Head of caudate nucleus (tissue), 42 donors: Measurements from ENCODE around the gene KRTAP4-8.
"Not testable (repeated sequence)": the region's sequence is repeated elsewhere in the genome, so short reads cannot be mapped to it uniquely, and the experiment has no call there.

ENCODE experiments used
- DNase-seq, 42 donors: peaks; one replicate each; pipeline versions ENCODE4 v3.0.0 to v3.0.0-alpha.2; 2020 to 2021; ENCODE audit warnings: mixed read lengths in 7 of 42
- intact Hi-C: fragments of 100-400 bp; cut with DNase I; formaldehyde crosslinking; loops from one replicate; pipeline ENCODE4 v1.15.0; 2022

The KRTAP4-8 gene

GRCh38 chr17:41071606-41072360 lies 26.2 kb downstream of the KRTAP4-8 start:
- intact Hi-C loops, result no loop called here
- no peak for DNase-seq

- intact Hi-C loops, result no loop called here
- DNase-seq, result no peak
Measured at GRCh38 chr17:41069031-41069430, 28.9 kb downstream of the KRTAP4-8 start.

DNA sequence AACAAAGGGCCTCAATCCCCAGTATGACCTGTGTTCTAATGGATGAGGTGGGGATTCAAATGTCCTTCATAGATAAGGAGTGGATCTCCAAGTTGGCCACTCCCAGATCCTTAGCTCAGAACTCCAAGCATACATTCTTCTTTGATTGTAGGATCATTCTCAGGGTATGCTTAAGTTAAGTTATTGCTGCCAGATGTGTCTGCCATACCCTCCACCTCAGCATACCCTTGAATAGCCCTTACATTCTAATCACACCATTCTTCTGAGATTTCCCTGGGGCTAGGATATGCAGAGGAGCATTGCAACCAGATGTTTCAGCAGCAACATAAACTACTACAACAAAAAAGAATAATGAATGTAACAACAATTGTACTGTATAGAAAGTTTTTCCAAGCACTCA lies 30.7 kb downstream of the KRTAP4-8 start:
- intact Hi-C loops, result no loop called here

DNA sequence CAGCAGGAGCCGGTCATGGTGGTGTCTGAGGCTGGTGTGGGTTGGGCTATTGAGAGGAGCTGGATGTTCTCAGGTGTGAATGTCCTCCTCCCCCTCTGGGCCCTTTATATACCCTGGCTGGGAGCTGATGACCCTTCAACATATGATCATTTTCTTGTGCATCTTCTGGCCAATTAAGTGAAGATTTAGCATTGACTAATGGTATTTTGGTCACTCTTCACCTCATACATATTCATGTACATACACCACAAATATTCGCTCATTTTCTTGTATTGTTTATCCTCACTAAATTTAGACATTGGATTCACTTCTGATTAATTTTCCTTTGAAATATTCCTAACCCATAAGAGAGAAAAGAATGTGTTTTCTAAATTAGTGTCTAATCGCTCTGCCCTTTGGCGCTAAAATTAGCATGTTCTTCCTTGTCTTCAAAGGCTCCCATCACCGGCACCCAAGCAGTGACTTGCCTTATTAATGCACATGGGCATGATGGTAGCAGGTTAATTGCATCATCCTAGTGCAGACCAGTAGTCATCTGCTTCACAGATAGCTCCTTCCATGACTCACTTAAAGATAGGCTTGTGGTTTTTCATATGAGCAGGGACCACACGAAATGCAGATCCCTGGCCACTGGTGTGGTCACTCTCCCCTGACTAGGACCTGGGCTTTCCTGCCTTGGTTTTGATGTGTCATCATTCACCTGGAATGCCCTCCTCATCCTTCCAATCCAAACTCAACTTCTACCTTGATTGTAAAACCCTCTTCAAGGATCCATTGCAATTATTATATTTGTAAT lies 31.9 kb downstream of the KRTAP4-8 start, which contains the start of gene KRTAP2-4:
Gene KRTAP2-4 (minus strand): TSS at position 51 of the 796 bp plus-strand sequence. CDS start 34 bp downstream, at position 17.
- DNase-seq, result no peak
- intact Hi-C loops, result no loop called here

More for the DNA sequence above, 30.7 kb downstream of the KRTAP4-8 start:
- no peak for DNase-seq

- DNase-seq, intact Hi-C loops: not testable (repeated sequence)
Measured at GRCh38 chr17:41065016-41065689, 32.8 kb downstream of the KRTAP4-8 start.

GRCh38 chr17:41064301-41064700 lies 33.6 kb downstream of the KRTAP4-8 start:
- DNase-seq, result no peak
- intact Hi-C loops, result no loop called here

DNA sequence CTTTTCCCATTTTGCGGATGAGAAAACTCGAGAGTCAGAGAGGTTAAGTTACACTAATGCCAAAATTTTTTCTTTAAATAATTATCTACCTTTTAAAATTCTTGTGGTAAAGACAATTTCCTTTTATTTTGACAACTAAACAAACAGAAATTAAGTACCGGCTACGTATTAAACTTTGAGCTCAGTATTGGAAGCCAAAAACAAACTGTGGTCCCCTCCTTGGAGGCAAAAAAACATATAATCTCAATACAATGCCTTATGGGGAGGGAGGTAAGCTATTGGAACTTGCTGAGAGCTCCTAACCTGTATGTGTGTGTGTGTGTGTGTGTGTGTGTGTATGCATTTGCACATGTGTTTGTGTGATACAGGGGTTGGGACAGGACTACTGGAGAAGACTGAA lies 34.5 kb downstream of the KRTAP4-8 start:
- no peak for DNase-seq
- intact Hi-C loops, result no loop called here

DNA sequence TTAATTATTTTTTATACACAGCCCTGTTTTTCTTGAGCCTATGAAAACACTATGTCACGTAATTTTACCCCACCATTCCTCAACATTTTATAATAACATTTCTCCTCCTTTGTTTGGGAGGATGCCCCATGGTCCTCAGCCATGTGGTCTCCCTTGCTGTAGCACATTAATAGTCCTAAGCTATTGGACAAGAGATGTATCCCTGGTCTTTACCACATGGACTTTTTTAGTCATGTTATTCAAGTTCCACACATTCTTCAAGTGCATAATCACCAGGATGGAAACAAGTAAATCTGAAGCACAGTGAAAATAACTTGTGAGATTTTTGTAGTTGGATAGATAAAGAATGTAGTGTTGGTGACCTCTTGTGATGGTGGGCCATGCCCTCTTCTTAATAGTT lies 36.0 kb downstream of the KRTAP4-8 start:
- intact Hi-C loops, result no loop called here
- no peak for DNase-seq

DNA sequence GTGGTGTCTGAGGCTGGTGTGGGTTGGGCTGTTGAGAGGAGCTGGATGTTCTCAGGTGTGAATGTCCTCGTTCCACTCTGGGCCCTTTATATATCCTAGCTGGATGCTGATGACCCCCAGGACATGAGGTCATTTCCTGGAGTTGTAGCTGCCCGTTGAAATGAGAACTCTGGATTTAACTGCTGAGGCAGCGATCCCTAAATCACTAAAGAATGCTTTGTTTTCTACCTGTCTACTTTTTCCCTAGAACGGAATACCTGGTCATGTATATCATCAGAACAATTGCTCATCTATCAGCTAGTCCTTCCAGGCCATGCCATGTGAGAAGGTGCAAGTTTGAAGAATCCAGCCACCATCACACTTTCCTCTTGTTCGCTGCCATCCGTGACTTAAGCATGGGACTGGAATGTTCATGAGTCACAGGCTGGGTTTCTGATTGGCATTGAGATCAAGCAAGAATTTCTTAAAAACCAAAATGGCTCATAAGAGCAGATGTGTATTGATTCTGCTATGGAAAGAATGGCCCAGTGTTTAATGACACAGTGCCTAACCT lies 37.8 kb downstream of the KRTAP4-8 start, which contains the start of gene KRTAP2-3:
Gene KRTAP2-3 (minus strand): TSS at position 63 of the 553 bp plus-strand sequence. CDS start 64 bp downstream, outside the sequence.
- intact Hi-C loops, result no loop called here
- DNase-seq, result no peak

DNA sequence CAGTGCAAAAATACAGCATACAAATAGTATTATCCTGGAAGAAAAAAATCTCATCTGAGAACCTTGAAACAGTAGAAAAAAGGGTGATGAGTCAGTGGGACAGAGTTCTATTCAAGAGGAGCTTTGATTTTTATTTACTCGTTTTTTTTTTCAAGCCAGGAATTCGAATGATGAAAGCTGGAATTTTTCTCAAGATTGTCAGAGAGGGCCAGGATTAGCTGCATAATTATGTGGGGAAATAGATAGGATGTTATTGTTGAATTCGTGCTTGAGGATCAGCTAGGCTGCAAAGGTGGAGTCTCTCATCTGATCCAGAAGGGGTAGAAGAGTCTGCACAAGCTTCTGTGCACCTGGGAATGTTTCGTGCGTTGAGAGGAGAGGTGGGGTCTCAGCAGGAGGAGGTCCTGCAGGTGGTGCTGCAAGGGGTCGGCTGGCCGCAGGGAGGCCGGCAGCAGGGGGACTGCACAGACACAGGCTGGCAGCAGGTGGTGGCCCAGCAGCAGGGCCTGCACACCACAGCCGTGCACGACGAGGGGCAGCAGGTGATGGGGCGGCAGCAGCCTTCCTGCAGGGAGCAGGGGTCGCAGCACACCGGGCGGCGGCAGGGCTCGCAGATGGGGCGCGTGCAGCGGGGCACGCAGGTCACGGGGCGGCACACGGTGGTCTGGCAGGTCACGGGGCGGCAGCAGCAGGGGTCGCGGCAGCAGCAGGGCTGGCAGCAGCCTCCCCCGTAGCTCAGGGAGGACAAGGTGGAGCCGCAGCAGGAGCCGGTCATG lies 38.5 kb downstream of the KRTAP4-8 start:
- DNase-seq, intact Hi-C loops: not testable (repeated sequence)

- DNase-seq, result no peak
- intact Hi-C loops, result no loop called here
Measured at GRCh38 chr17:41058741-41059140, 39.2 kb downstream of the KRTAP4-8 start.

DNA sequence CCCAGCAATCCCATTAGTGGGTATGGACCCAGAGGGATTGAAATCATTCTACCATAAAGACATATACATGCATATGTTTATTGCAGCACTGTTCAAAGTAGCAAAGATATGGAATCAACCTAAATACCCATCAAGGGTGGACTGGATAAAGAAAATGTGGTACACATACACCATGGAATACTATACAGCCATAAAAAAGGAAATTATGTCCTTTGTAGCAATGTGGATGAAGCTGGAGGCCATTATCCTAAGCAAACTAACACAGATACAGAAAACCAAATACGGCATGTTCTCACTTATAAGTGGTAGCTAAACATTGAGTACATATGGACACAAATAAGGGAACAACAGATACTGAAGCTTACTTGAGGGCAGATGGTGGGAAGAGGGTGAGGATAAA lies 40.4 kb downstream of the KRTAP4-8 start:
- intact Hi-C loops, result no loop called here
- DNase-seq, result no peak

- intact Hi-C loops, DNase-seq: not testable (repeated sequence)
Measured at GRCh38 chr17:41055130-41055529, 42.8 kb downstream of the KRTAP4-8 start, which contains the start of gene KRTAP2-2. TSS of gene KRTAP2-2 (minus strand) at chr17:41055230. CDS start at chr17:41055211, 19 bp downstream.

DNA sequence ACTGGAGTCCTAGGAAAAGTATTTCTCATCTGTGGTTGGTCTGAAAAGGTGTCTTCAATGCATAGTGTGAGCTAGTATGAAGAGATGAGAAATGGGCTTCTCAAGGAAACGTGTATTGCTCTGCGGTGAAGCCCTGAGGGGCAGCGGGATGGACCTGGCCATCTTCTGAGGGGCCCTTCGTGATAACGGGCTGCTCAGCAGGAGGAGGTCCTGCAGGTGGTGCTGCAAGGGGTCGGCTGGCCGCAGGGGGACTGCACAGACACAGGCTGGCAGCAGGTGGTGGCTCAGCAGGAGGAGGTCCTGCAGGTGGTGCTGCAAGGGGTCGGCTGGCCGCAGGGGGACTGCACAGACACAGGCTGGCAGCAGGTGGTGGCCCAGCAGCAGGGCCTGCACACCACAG lies 43.4 kb downstream of the KRTAP4-8 start:
- DNase-seq, intact Hi-C loops: not testable (repeated sequence)

DNA sequence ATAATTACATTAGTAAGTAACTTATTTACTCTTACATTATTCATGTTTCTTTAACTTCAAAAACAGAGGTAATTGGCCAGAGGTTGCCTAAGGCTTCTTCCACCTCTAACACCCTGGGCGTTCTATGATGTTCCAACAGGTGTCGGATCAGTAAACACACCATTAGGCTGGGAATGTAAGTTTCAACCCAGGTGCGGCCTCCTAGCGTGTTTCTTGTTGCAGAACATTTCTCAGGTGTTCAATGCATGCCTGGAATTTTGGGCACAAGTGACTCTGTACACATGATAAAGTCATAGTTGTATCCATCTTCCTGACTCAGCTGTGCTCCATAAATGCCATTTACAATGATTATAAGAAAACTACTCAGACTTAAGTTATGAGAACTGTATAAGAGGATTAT lies 43.9 kb downstream of the KRTAP4-8 start:
- intact Hi-C loops, result no loop called here
- no peak for DNase-seq

DNA sequence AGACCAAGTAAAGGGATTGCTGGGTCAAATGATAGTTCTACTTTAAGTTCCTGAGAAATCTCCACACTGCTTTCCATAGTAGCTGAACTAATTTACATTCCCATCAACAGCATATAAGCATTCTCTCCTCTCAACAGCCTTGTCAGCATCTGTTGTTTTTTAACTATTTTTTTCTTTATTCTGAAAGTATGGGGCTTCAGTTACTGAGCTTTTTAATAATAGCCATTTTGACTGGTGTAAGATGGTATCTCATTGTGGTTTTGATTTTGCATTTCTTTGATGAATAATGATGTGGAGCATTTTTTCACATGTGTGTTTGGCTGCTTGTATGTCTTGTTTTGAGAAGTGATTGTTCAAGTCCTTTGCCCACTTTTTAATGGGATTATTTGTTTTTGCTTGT lies 45.4 kb downstream of the KRTAP4-8 start:
- no peak for DNase-seq
- intact Hi-C loops, result no loop called here

- intact Hi-C loops, result no loop called here
- no peak for DNase-seq
Measured at GRCh38 chr17:41049110-41049509, 48.8 kb downstream of the KRTAP4-8 start.

DNA sequence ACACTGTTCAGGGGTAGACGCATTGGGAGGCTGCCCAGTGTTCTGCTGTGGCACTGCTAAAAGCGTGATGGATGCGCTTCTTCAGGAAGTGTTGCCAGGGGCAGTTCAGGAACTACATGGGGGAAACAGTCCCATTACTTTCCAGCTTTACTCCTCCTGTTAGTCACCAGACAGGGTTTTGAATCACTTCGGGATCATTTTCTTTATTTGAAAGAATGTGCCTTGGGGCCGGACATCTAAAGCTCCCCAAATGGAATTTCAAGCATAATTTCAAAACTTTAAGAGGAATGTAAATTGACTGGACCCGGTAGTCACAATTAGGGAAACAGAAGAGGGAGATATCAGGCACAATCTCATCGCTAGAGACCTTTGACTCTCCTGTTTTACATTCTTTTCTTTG lies 49.5 kb downstream of the KRTAP4-8 start:
- intact Hi-C loops, result no loop called here
- no peak for DNase-seq
